Rectal smooth muscle tissue (tissue), 1 donor: ENCODE data around the gene AANAT.

Source experiments
- H3K27ac ChIP-seq: one replicate; pipeline ENCODE4 v1.7.0; 2013; ENCODE audit warnings: low read depth, low read length, inconsistent platforms
- H3K27me3 ChIP-seq: one replicate; pipeline ENCODE4 v1.7.0; 2013; ENCODE audit warnings: low read length; ENCODE audit not compliant: control insufficient read depth, insufficient read depth
- H3K36me3 ChIP-seq: one replicate; pipeline ENCODE4 v1.7.0; 2013; ENCODE audit warnings: low read length; ENCODE audit not compliant: control insufficient read depth, insufficient read depth
- H3K4me1 ChIP-seq: one replicate; pipeline ENCODE4 v1.7.0; 2013; ENCODE audit warnings: low read length; ENCODE audit not compliant: control insufficient read depth, insufficient read depth
- H3K4me3 ChIP-seq: one replicate; pipeline ENCODE4 v1.7.0; 2013; ENCODE audit warnings: low read length
- H3K9ac ChIP-seq: one replicate; pipeline ENCODE4 v1.7.0; 2013; ENCODE audit warnings: low read length

The AANAT gene

GRCh38 chr17:76461765-76462555, 5.4 kb upstream of the AANAT start:
- Histone ChIP-seq H3K27ac (no peak overlapping the region), H3K9ac (no peak overlapping the region), H3K4me3 (no peak overlapping the region), H3K4me1 (no peaks in the 10 kb centered on the region), H3K27me3 (no peaks in the 10 kb centered on the region), H3K36me3 (no peaks in the 10 kb centered on the region)

- Histone ChIP-seq H3K27me3 (no peaks in the 10 kb centered on the region), H3K4me3 (no peak overlapping the region), H3K27ac (no peak overlapping the region), H3K4me1 (no peaks in the 10 kb centered on the region), H3K36me3 (no peaks in the 10 kb centered on the region), H3K9ac (no peak overlapping the region)
Observed at GRCh38 chr17:76462556-76463290, 4.7 kb upstream of the AANAT start.

- Histone ChIP-seq H3K4me1 (no peaks in the 10 kb centered on the region), H3K36me3 (no peaks in the 10 kb centered on the region), H3K27me3 (no peaks in the 10 kb centered on the region), H3K9ac (no peak overlapping the region), H3K27ac (no peak overlapping the region), H3K4me3 (no peak overlapping the region)
Observed at GRCh38 chr17:76466775-76467130, 650 bp upstream of the AANAT start.

GRCh38 chr17:76467809-76468633, 618 bp downstream of the AANAT start:
- Histone ChIP-seq H3K27ac (no peak overlapping the region), H3K4me3 (no peak overlapping the region), H3K9ac (no peak overlapping the region), H3K36me3 (no peaks in the 10 kb centered on the region), H3K4me1 (no peaks in the 10 kb centered on the region), H3K27me3 (no peaks in the 10 kb centered on the region)

GRCh38 chr17:76468634-76469010, 1.2 kb downstream of the AANAT start:
- Histone ChIP-seq H3K4me3 (no peak overlapping the region), H3K36me3 (no peaks in the 10 kb centered on the region), H3K27ac (no peak overlapping the region), H3K27me3 (no peaks in the 10 kb centered on the region), H3K4me1 (no peaks in the 10 kb centered on the region), H3K9ac (no peak overlapping the region)

GRCh38 chr17:76469076-76469990, 1.9 kb downstream of the AANAT start:
- Histone ChIP-seq H3K4me1 (no peaks in the 10 kb centered on the region), H3K27me3 (no peaks in the 10 kb centered on the region), H3K36me3 (no peaks in the 10 kb centered on the region), H3K9ac (no peak overlapping the region), H3K27ac (no peak overlapping the region), H3K4me3 (no peak overlapping the region)

- no peaks in the 10 kb centered on the region for H3K27me3 ChIP-seq
- no peaks in the 10 kb centered on the region for H3K4me1 ChIP-seq
- H3K9ac ChIP-seq, result no peak overlapping the region
- H3K36me3 ChIP-seq, result no peaks in the 10 kb centered on the region
- H3K4me3 ChIP-seq, result no peak overlapping the region
- H3K27ac ChIP-seq, result no peak overlapping the region
Observed at GRCh38 chr17:76469991-76470739, 2.8 kb downstream of the AANAT start.

- Histone ChIP-seq H3K27me3 (no peaks in the 10 kb centered on the region), H3K36me3 (no peaks in the 10 kb centered on the region), H3K4me3 (no peak overlapping the region), H3K27ac (no peak overlapping the region), H3K9ac (no peak overlapping the region), H3K4me1 (no peaks in the 10 kb centered on the region)
Observed at GRCh38 chr17:76471498-76472257, 4.3 kb downstream of the AANAT start.

GRCh38 chr17:76472258-76472645, 4.8 kb downstream of the AANAT start:
- Histone ChIP-seq H3K27ac (no peak overlapping the region), H3K36me3 (no peaks in the 10 kb centered on the region), H3K4me3 (no peak overlapping the region), H3K4me1 (no peaks in the 10 kb centered on the region), H3K27me3 (no peaks in the 10 kb centered on the region), H3K9ac (no peak overlapping the region)

GRCh38 chr17:76472726-76473125, 5.3 kb downstream of the AANAT start:
- no peak overlapping the region for H3K27ac ChIP-seq
- no peak overlapping the region for H3K4me3 ChIP-seq
- H3K27me3 ChIP-seq, result no peaks in the 10 kb centered on the region
- no peaks in the 10 kb centered on the region for H3K4me1 ChIP-seq
- H3K9ac ChIP-seq, result no peak overlapping the region
- no peaks in the 10 kb centered on the region for H3K36me3 ChIP-seq

GRCh38 chr17:76473541-76473985, 6.2 kb downstream of the AANAT start:
- Histone ChIP-seq H3K4me3 (no peak overlapping the region), H3K36me3 (no peaks in the 10 kb centered on the region), H3K9ac (no peak overlapping the region), H3K27ac (no peak overlapping the region), H3K4me1 (no peaks in the 10 kb centered on the region), H3K27me3 (no peaks in the 10 kb centered on the region)
